Dendritic cell treated with granulocyte-macrophage colony-stimulating factor and Interleukin-4, amounts not matched to agents 40 ng/mL and 50 ng/mL, for 4 days (primary cell): ENCODE measurements around the gene THAP4.
"Not testable (repeated sequence)": the region's sequence is repeated elsewhere in the genome, so short reads cannot be mapped to it uniquely, and the experiment has no call there.

Experiments used
- H3K27ac Mint-ChIP-seq: one replicate; pipeline ENCODE4 v1.8.0; 2022; ENCODE audit warnings: mild to moderate bottlenecking, mixed read lengths
- H3K27me3 Mint-ChIP-seq: one replicate; pipeline ENCODE4 v1.8.0; 2022; ENCODE audit warnings: mild to moderate bottlenecking, mixed read lengths
- H3K36me3 Mint-ChIP-seq: one replicate; pipeline ENCODE4 v1.8.0; 2022; ENCODE audit warnings: low read depth, mixed read lengths
- H3K4me1 Mint-ChIP-seq: one replicate; pipeline ENCODE4 v1.8.0; 2022; ENCODE audit warnings: low read depth, mixed read lengths
- H3K4me3 Mint-ChIP-seq: one replicate; pipeline ENCODE4 v1.8.0; 2022; ENCODE audit warnings: mild to moderate bottlenecking, moderate library complexity, mixed read lengths
- H3K9me3 Mint-ChIP-seq: one replicate; pipeline ENCODE4 v1.8.0; 2022; ENCODE audit warnings: mixed read lengths
- intact Hi-C: fragments of 100-400 bp; cut with micrococcal nuclease; formaldehyde crosslinking; loops from one replicate; pipeline ENCODE4 v1.15.0; 2022

The THAP4 gene

DNA sequence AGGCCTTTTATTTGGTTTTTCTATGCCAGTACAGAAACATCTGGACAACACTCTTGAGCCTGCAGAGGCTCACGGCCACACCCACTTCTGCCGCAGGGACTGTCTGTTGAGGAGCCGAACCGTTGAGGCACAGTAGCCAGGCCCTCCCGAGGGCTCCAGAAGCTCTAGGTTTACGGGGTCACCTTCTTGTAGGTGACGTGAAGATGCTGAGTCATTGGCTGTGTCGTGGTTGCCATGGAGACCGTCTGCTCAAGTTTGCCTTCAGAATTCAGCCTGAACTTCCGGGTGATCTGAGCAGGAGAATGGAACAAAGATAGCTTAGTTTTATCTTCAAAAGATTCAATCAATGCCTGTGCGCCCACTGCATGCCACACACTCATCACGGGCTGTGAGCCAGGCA lies 52.5 kb downstream of the THAP4 start:
- Mint-ChIP-seq H3K4me3 (no peak overlapping the region), H3K36me3 (peaks cover 7% of the 10 kb centered on the region), H3K27me3 (no peaks in the 10 kb centered on the region), H3K4me1 (no peaks in the 10 kb centered on the region), H3K27ac (no peak overlapping the region), H3K9me3 (peaks cover 33% of the 10 kb centered on the region)
- intact Hi-C loops: no loop called here

DNA sequence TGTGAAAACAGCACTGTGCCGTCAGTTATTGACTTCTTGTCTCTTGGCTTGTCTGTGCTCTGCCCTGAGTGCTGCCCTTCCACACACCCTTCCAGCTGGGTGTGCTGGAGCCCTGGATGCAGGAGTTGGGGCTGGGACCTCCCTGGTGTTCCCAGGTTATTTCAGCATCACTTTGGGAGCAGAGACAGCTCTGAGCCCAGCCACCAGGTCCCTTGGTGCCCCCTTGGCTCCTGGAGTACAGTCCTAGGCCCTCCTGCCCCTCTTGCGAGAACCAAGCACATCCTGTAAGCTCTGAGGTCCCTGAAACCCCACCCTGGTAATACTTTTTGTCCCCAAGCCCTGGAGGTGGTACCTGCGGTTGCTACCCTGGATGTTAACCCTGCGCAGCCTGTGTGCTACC lies 54.2 kb downstream of the THAP4 start:
- Mint-ChIP-seq H3K9me3 (peaks cover 33% of the 10 kb centered on the region), H3K36me3 (peaks cover 7% of the 10 kb centered on the region), H3K27ac (no peak overlapping the region), H3K27me3 (no peaks in the 10 kb centered on the region), H3K4me1 (no peaks in the 10 kb centered on the region), H3K4me3 (no peak overlapping the region)
- intact Hi-C loops: no loop called here

- H3K36me3 Mint-ChIP-seq: peaks cover 7% of the 10 kb centered on the region
- intact Hi-C loops: no loop called here
- no peaks in the 10 kb centered on the region for H3K4me1 Mint-ChIP-seq
- no peak overlapping the region for H3K4me3 Mint-ChIP-seq
- H3K27me3 Mint-ChIP-seq: no peaks in the 10 kb centered on the region
- no peak overlapping the region for H3K27ac Mint-ChIP-seq
- H3K9me3 Mint-ChIP-seq: peaks cover 33% of the 10 kb centered on the region
Measured at GRCh38 chr2:241582328-241582727, 54.6 kb downstream of the THAP4 start.

DNA sequence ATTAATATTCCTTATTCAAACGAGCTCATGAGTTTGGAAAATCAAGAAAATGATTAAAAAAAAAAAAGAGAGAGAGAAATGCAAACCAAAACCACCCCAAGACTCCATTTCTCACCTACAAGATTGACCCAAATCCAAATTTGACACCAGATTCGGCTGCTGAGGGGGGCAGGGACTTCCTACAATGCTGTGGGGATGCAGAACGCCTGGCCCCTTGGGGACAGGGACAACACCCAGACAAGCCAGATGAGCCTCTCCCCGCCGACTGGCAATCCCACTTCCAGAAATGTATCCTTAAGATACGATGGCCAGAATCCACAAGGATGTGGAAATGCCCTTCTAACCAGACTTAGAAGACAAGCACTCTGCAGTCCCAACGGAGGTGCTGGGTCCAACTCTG lies 57.7 kb downstream of the THAP4 start:
- Mint-ChIP-seq H3K9me3 (peaks cover 18% of the 10 kb centered on the region), H3K27ac (no peak overlapping the region), H3K4me1 (no peaks in the 10 kb centered on the region), H3K27me3 (no peaks in the 10 kb centered on the region), H3K36me3 (peaks cover 15% of the 10 kb centered on the region), H3K4me3 (no peak overlapping the region)
- intact Hi-C loops: no loop called here

- Mint-ChIP-seq H3K36me3 (peaks cover 15% of the 10 kb centered on the region), H3K27ac (no peak overlapping the region), H3K4me3 (no peak overlapping the region), H3K27me3 (no peaks in the 10 kb centered on the region), H3K4me1 (no peaks in the 10 kb centered on the region), H3K9me3 (peaks cover 8% of the 10 kb centered on the region)
- intact Hi-C loops: no loop called here
Measured at GRCh38 chr2:241577413-241578122, 59.4 kb downstream of the THAP4 start.

DNA sequence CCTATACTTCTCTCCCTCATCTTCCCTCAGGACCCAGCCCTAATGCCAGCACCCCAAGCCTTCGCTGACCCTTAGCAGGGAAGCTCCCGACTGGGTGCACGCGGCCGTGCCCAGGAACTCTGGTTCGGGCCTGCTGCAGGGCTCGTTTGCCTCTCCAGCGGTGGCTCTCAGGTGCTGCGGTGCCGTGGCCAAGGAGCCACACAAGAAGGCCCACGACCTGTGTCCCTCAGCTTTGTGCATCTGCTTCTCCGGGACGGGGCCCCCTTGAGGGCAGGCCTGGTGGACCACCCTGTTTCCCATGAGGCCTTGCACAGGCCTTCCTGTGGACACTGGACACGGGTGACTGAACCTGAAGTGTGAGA lies 60.7 kb downstream of the THAP4 start:
- peaks cover 15% of the 10 kb centered on the region for H3K36me3 Mint-ChIP-seq
- H3K4me1 Mint-ChIP-seq: no peaks in the 10 kb centered on the region
- H3K27ac Mint-ChIP-seq: no peak overlapping the region
- no peaks in the 10 kb centered on the region for H3K9me3 Mint-ChIP-seq
- H3K27me3 Mint-ChIP-seq: no peaks in the 10 kb centered on the region
- intact Hi-C loops: no loop called here
- H3K4me3 Mint-ChIP-seq: no peak overlapping the region

DNA sequence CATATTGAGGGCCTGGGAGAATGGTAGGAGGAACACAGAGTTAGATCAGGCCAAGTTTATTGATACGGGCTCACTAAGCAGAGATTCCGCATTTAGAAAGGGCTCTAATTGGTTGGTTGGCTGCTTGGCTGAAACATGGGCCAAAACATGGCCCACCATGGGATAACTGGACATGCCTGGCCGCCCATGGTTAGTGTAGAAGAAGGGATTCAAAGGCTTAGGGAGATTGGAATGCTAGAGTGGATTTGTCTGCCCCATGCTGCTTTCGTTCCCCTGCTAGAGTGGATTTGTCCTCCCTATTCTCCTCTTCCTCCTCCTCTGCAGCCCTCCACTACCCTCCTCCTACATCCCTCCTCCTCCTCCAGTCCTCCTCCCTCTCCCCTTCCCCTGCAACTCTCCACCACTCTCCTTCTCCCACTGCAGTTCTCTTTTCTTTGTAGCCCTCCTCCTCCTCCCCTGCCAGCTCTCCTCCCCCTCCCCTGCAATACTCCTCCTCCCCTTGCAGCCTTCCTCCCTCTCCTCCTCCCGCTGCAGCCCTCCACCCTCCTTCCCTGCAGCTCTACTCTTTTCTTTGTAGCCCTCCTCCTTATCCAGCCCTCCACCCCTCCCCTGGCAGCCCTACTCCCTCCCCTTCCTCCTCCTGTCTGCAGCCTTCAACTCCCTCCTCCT lies 61.2 kb downstream of the THAP4 start:
- H3K27me3 Mint-ChIP-seq: no peaks in the 10 kb centered on the region
- peaks cover 11% of the 10 kb centered on the region for H3K36me3 Mint-ChIP-seq
- H3K9me3 Mint-ChIP-seq: no peaks in the 10 kb centered on the region
- intact Hi-C loops: no loop called here
- H3K4me1 Mint-ChIP-seq: no peaks in the 10 kb centered on the region
- no peak overlapping the region for H3K27ac Mint-ChIP-seq
- H3K4me3 Mint-ChIP-seq: no peak overlapping the region

DNA sequence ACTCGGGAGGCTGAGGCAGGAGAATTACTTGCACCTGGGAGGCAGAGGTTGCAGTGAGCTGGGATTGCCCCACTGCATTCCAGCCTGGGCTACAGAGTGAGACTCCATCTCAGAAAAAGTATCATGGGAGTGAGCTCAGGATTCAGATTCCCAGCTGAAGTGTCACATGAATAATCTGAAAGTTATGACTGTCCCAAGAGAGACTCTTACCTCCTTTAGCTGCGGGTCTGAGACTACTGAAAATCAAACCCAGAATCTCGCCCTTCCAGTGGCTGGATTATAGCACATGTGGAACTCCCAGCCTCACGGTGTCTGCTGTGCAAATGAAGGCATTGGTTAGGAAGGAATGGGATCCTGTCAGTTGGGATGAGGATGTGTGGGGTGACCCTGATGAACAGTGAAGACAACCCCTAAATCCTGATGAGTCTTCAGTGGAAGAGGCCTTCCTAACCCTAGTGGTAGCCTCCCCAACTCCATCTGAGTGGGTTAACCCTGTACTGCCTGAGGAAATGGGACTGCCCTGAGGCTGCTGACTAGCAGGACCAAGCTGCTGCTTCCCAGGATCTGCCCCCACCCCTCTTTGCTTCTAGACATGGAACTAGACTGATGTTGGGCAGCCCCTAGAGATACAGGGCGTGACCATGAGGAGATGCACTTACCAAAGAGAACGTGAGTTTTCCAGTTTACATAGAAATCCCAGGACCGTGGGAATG lies 61.9 kb downstream of the THAP4 start:
- Mint-ChIP-seq H3K36me3 (peaks cover 8% of the 10 kb centered on the region), H3K27me3 (no peaks in the 10 kb centered on the region), H3K4me1 (no peaks in the 10 kb centered on the region), H3K27ac (no peak overlapping the region), H3K4me3 (no peak overlapping the region), H3K9me3 (no peaks in the 10 kb centered on the region)
- intact Hi-C loops: no loop called here

- peaks cover 8% of the 10 kb centered on the region for H3K36me3 Mint-ChIP-seq
Measured at GRCh38 chr2:241573741-241574140, 63.2 kb downstream of the THAP4 start.

DNA sequence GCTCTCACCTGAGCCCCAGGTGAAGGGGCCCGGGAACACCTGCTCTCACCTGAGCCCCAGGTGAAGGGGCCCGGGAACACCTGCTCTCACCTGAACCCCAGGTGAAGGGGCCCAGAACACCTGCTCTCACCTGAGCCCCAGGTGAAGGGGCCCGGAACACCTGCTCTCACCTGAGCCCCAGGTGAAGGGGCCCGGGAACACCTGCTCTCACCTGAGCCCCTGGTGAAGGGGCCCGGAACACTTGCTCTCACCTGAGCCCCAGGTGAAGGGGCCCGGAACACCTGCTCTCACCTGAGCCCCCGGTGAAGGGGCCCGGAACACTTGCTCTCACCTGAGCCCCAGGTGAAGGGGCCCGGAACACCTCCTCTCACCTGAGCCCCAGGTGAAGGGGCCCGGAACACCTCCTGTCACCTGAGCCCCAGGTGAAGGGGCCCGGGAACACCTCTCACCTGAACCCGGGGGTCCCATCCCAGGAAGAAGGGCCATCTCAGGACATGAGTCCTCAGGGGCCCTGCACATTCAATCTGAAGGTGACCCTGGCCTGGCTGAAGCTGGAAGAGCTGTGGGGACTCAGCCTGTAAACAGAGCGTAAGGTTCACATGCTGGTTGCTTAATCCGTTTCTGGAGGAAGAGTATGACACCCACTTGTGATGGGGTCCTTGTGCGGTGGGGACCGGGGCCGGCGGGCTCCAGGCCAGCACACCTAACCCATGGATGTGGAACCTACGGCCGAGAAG lies 63.9 kb downstream of the THAP4 start:
- intact Hi-C loops, H3K27me3 Mint-ChIP-seq, H3K27ac Mint-ChIP-seq, H3K4me1 Mint-ChIP-seq, H3K36me3 Mint-ChIP-seq, H3K9me3 Mint-ChIP-seq, H3K4me3 Mint-ChIP-seq: not testable (repeated sequence)

More at GRCh38 chr2:241573741-241574140, 63.2 kb downstream of the THAP4 start:
- H3K9me3 Mint-ChIP-seq: no peaks in the 10 kb centered on the region
- no peak overlapping the region for H3K4me3 Mint-ChIP-seq
- intact Hi-C loops: no loop called here
- H3K27me3 Mint-ChIP-seq: no peaks in the 10 kb centered on the region
- H3K27ac Mint-ChIP-seq: no peak overlapping the region
- H3K4me1 Mint-ChIP-seq: no peaks in the 10 kb centered on the region

- intact Hi-C loops: no loop called here
- Mint-ChIP-seq H3K27me3 (no peaks in the 10 kb centered on the region), H3K27ac (no peak overlapping the region), H3K4me3 (no peak overlapping the region), H3K4me1 (no peaks in the 10 kb centered on the region), H3K9me3 (no peaks in the 10 kb centered on the region), H3K36me3 (peaks cover 8% of the 10 kb centered on the region)
Measured at GRCh38 chr2:241571821-241572620, 64.9 kb downstream of the THAP4 start.

DNA sequence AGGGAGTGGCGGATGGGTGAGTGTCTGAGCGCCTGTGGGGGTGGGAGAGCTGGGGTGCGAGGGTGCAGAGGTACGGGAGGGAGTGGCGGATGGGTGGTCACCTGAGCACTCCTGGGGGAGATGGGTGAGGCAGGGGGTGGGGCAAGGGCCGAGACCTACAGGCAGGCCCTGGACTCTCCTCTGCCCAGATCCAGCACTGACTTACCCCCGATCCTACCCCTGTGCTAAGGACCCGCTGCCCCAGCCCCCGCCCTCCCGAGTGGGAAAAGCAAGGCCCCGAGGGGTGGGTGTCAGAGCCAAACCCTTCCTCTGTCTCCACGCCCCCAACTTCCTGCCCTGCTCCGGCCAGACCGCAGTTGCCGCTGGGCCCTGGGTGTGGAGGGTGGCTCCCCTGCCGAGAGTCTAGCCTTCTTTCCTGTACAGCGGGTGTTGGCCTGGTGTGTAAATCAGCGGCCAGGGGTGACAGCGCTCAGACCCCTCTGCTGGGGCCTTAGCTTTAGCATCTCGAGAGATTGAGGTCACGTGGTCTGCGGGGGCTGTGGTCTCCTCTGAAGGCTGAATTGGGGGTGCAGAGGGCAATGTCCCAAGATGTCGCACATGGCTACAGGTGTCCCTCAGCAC lies 65.9 kb downstream of the THAP4 start:
- Mint-ChIP-seq H3K4me3 (no peak overlapping the region), H3K9me3 (no peaks in the 10 kb centered on the region), H3K27ac (no peak overlapping the region), H3K27me3 (no peaks in the 10 kb centered on the region), H3K36me3 (peaks cover 8% of the 10 kb centered on the region), H3K4me1 (no peaks in the 10 kb centered on the region)
- intact Hi-C loops: no loop called here

DNA sequence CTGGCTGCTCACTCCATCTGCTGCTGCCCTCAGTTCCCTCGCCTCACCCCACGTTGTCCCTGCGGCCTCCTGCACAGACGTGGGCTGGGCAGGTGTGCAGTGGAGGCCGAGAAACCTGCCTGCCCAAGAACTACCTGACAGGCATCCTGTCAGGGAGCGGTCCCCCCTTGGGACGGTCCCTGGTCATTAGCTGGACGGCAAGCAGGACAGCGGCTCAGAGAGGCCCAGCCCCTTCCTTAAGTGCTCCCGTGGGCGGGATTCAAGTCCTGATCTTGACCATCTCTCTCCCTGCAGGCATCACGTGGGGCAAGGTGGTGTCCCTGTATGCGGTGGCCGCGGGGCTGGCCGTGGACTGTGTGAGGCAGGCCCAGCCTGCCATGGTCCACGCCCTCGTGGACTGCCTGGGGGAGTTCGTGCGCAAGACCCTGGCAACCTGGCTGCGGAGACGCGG lies 67.1 kb downstream of the THAP4 start:
- intact Hi-C loops: no loop called here
- Mint-ChIP-seq H3K9me3 (no peaks in the 10 kb centered on the region), H3K27ac (no peak overlapping the region), H3K36me3 (peaks cover 3% of the 10 kb centered on the region), H3K4me1 (no peaks in the 10 kb centered on the region), H3K4me3 (no peak overlapping the region), H3K27me3 (no peaks in the 10 kb centered on the region)
